ENCODE measurements around the gene PPP2R5E.

Gene PPP2R5E

GRCh38 chr14:63367742-63368364, 175.3 kb downstream of the PPP2R5E start:
- DNase-seq (ENCODE audit: low read depth) = no peak
- H3K4me3 ChIP-seq (ENCODE audit: low read length) = no peak overlapping the region
- TF ChIP-seq CTCF (conservative IDR thresholded peaks at IDR 0.05; ENCODE audit: low read length) = peak; percentile 16; the same call in 1 of the 2 replicates

- no peak overlapping the region for H3K4me3 ChIP-seq (ENCODE audit: low read length)
- DNase-seq (ENCODE audit: low read depth) = no peak
- TF ChIP-seq CTCF (conservative IDR thresholded peaks at IDR 0.05; ENCODE audit: low read length) = no peak
These were observed 180.8 kb downstream of the PPP2R5E start for GRCh38 chr14:63362389-63362819.

GRCh38 chr14:63361790-63362189, 181.4 kb downstream of the PPP2R5E start:
- TF ChIP-seq CTCF (conservative IDR thresholded peaks at IDR 0.05; ENCODE audit: low read length) = no peak
- no peak for DNase-seq (ENCODE audit: low read depth)
- H3K4me3 ChIP-seq (ENCODE audit: low read length) = no peak overlapping the region

- DNase-seq (ENCODE audit: low read depth) = no peak
- H3K4me3 ChIP-seq (ENCODE audit: low read length) = no peak overlapping the region
- no peak for TF ChIP-seq CTCF (conservative IDR thresholded peaks at IDR 0.05; ENCODE audit: low read length)
These were observed 185.3 kb downstream of the PPP2R5E start for GRCh38 chr14:63357841-63358240.

- no peak for TF ChIP-seq CTCF (conservative IDR thresholded peaks at IDR 0.05; ENCODE audit: low read length)
- no peak for DNase-seq (ENCODE audit: low read depth)
- no peak overlapping the region for H3K4me3 ChIP-seq (ENCODE audit: low read length)
These were observed 197.4 kb downstream of the PPP2R5E start for GRCh38 chr14:63345826-63346225.

- TF ChIP-seq CTCF (conservative IDR thresholded peaks at IDR 0.05; ENCODE audit: low read length) = no peak
- no peak for DNase-seq (ENCODE audit: low read depth)
- no peak overlapping the region for H3K4me3 ChIP-seq (ENCODE audit: low read length)
These were observed 198.8 kb downstream of the PPP2R5E start for GRCh38 chr14:63344336-63344735.

- H3K4me3 ChIP-seq (ENCODE audit: low read length) = no peak overlapping the region
- no peak for DNase-seq (ENCODE audit: low read depth)
- TF ChIP-seq CTCF (conservative IDR thresholded peaks at IDR 0.05; ENCODE audit: low read length) = no peak
These were observed 199.3 kb downstream of the PPP2R5E start for GRCh38 chr14:63343878-63344277.

All from AG10803 (cell line).